Fibroblast of lung (primary cell): ENCODE results near the gene TMEM115. TPM values are rescaled to one million over a fixed set of nuclear protein-coding genes. Genes with fewer than 3 reads are reported as not detected.

Experiments used
- DNase-seq, 2 donors: peaks; one replicate each; pipeline versions ENCODE4 v3.0.0 to v3.0.0-alpha.2; 2010; ENCODE audit warnings: low read depth in 2 of 2
- H2AFZ ChIP-seq: 2 replicates; pipeline ENCODE4 v1.5.1; 2012; ENCODE audit warnings: low read length, control low read depth, inconsistent platforms
- H3K27ac ChIP-seq: 2 replicates; pipeline ENCODE4 v1.5.1; 2011; ENCODE audit warnings: low read length, control low read depth; ENCODE audit not compliant: insufficient read depth
- H3K27me3 ChIP-seq: 2 replicates; pipeline ENCODE4 v1.5.1; 2011; ENCODE audit warnings: mild to moderate bottlenecking, low read length; ENCODE audit not compliant: control insufficient read depth, insufficient read depth
- H3K36me3 ChIP-seq: 2 replicates; pipeline ENCODE4 v1.5.1; 2011; ENCODE audit warnings: low read length; ENCODE audit not compliant: control insufficient read depth, insufficient read depth
- H3K4me1 ChIP-seq: 2 replicates; pipeline ENCODE4 v1.5.1; 2011; ENCODE audit warnings: low read length; ENCODE audit not compliant: control insufficient read depth, insufficient read depth; ENCODE audit errors: extremely low read depth
- H3K4me2 ChIP-seq: 2 replicates; pipeline ENCODE4 v1.5.1; 2011; ENCODE audit warnings: low read length, control low read depth; ENCODE audit not compliant: insufficient read depth; ENCODE audit errors: extremely low read depth
- H3K4me3 ChIP-seq, 4 experiments: fragments of 200-600 bp in 1 of 4; sonication (generic) in 1 of 4; replicated peaks in 1 of 4; 2 replicates each; pipeline ENCODE4 v1.5.1; 2011 to 2016; ENCODE audit warnings: low read length in 4 of 4, low read depth in 3 of 4, mild to moderate bottlenecking in 3 of 4, control low read depth in 2 of 4, inconsistent platforms in 1 of 4, mixed read lengths in 1 of 4; ENCODE audit not compliant: insufficient read depth in 1 of 4; ENCODE audit errors: control extremely low read depth in 1 of 4
- H3K79me2 ChIP-seq: 2 replicates; pipeline ENCODE4 v1.5.1; 2012; ENCODE audit warnings: mild to moderate bottlenecking, low read length, inconsistent platforms; ENCODE audit not compliant: control insufficient read depth, insufficient read depth
- H3K9ac ChIP-seq: 2 replicates; pipeline ENCODE4 v1.5.1; 2011; ENCODE audit warnings: mild to moderate bottlenecking, low read length, control low read depth; ENCODE audit not compliant: insufficient read depth
- H3K9me3 ChIP-seq: 2 replicates; pipeline ENCODE4 v1.5.1; 2012; ENCODE audit warnings: low read depth, low read length; ENCODE audit not compliant: control insufficient read depth, insufficient read depth
- H4K20me1 ChIP-seq: 2 replicates; pipeline ENCODE4 v1.5.1; 2011; ENCODE audit warnings: low read length; ENCODE audit not compliant: control insufficient read depth, insufficient read depth; ENCODE audit errors: extremely low read depth
- CTCF ChIP-seq, 2 donors: IDR thresholded peaks in 1 of 2; conservative IDR thresholded peaks in 1 of 2; 1 replicate in 1 of 2; 2 replicates in 1 of 2; pipeline ENCODE4 v1.5.1; 2011 to 2012; ENCODE audit warnings: low read length in 2 of 2, control low read depth in 1 of 2, inconsistent platforms in 1 of 2, low read depth in 1 of 2, mild to moderate bottlenecking in 1 of 2
- EZH2 ChIP-seq: IDR thresholded peaks from 2 replicates; pipeline ENCODE4 v1.5.1; 2012; ENCODE audit warnings: low read length, control low read depth, mild to moderate bottlenecking; ENCODE audit errors: missing control alignments
- polyA plus RNA-seq, 2 donors: library from polyadenylated mRNA; depleted of rRNA in 1 of 2; stranded (reverse) in 1 of 2; unstranded in 1 of 2; fragments of >200 nt; gene quantifications; 2 replicates each; pipeline ENCODE4 v1.2.1, GENCODE V29; 2011 to 2012; ENCODE audit warnings: missing spikeins in 1 of 2
- total RNA-seq: library from RNA; depleted of rRNA; stranded (reverse); fragments of >200 nt; gene quantifications from 2 replicates; pipeline ENCODE4 v1.2.1, GENCODE V29; 2014

TMEM115 gene
- total and polyA plus RNA-seq, 2 donors (not counting 1 experiment from before 2014, with no cell fraction given): 28.2 to 44.8 TPM

DNA sequence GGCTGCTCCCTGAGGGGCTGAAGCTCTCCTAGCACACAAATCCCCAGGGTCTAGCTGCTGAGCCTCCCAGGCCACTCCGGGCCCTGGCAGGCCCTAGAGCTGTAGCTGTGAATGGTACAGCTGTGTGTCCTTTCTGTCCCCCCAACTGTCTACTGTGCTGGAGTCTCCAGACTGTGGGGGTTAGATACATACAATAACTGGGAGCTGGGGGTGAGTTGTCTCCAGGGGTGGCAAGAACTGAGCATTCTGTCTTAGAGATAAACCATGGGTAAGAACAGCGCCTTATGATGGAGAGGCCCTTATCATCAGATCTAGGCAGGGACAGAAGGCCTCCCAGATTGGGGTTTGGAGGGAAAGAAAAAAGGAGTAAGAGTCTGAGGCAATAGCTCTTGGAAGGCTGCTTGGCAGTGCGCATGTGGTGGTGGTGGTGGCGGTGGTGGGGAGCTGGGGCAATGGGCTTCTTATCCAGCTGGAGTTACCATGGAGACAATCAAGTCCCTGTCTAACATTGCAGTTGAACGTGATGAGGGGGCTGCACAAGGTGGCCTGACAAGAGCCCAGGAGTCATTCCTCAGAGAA lies 5.0 kb downstream of the TMEM115 start:
- Histone ChIP-seq H4K20me1 (no peaks in the 10 kb centered on the region), H3K4me1 (peaks cover 17% of the 10 kb centered on the region), H3K4me3 (no peak overlapping the region)

DNA sequence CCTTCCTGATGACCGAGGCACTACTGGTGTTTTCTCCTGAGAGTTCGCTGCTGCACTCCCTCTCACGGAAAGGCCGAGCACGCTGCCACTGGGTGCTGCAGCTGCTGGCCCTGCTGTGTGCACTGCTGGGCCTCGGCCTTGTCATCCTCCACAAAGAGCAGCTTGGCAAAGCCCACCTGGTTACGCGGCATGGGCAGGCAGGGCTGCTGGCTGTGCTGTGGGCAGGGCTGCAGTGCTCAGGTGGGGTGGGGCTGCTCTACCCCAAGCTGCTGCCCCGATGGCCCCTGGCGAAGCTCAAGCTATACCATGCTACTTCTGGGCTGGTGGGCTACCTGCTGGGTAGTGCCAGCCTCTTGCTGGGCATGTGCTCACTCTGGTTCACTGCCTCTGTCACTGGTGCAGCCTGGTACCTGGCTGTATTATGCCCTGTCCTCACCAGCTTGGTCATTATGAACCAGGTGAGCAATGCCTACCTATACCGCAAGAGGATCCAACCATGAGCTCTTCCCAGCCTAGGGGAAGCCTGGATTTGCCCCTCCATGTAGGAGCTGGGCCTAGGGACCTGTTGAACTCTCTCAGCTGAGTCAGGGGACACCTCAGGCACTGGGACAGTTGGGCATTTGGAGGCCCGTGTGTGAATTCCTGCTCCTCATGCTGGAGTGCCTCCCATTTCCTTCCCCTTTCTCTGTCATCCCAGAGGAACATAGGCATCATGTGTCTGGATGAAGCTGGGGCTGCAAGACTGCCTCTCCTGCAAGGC lies 5.9 kb downstream of the TMEM115 start:
- Histone ChIP-seq H3K9me3 (no peaks in the 10 kb centered on the region), H4K20me1 (no peaks in the 10 kb centered on the region), H3K4me2 (no peak overlapping the region), H3K27ac (no peak overlapping the region), H3K79me2 (peaks cover 51% of the 10 kb centered on the region), H3K4me1 (peaks cover 17% of the 10 kb centered on the region), H3K9ac (no peak overlapping the region), H3K27me3 (no peaks in the 10 kb centered on the region), H3K36me3 (peaks cover 26% of the 10 kb centered on the region), H3K4me3 (no peak overlapping the region), H2AFZ (no peak overlapping the region)
- no peak for TF ChIP-seq EZH2
- TF ChIP-seq CTCF (conservative IDR thresholded peaks at IDR 0.05 in 1 of 2, IDR thresholded peaks at IDR 0.05 in 1 of 2; ENCODE audit: low read depth in 1 of 2, low read length in 2 of 2): no peak
- DNase-seq: no peak

More for the DNA sequence above, 5.0 kb downstream of the TMEM115 start:
- TF ChIP-seq EZH2 (no peak), CTCF (conservative IDR thresholded peaks at IDR 0.05 in 1 of 2, IDR thresholded peaks at IDR 0.05 in 1 of 2; ENCODE audit: low read depth in 1 of 2, low read length in 2 of 2) (no peak)
- H3K79me2 ChIP-seq: peaks cover 59% of the 10 kb centered on the region
- H3K9ac ChIP-seq: no peak overlapping the region
- H3K36me3 ChIP-seq: peaks cover 26% of the 10 kb centered on the region
- DNase-seq: no peak
- no peak overlapping the region for H3K4me2 ChIP-seq
- H3K27me3 ChIP-seq: no peaks in the 10 kb centered on the region
- no peaks in the 10 kb centered on the region for H3K9me3 ChIP-seq
- H3K27ac ChIP-seq: no peak overlapping the region
- H2AFZ ChIP-seq: no peak overlapping the region

- H3K27ac ChIP-seq: no peak overlapping the region
- H3K9ac ChIP-seq: no peak overlapping the region
- peaks cover 17% of the 10 kb centered on the region for H3K4me1 ChIP-seq
- H3K4me2 ChIP-seq: no peak overlapping the region
- H4K20me1 ChIP-seq: no peaks in the 10 kb centered on the region
- H3K4me3 ChIP-seq: no peak overlapping the region
- TF ChIP-seq CTCF (conservative IDR thresholded peaks at IDR 0.05 in 1 of 2, IDR thresholded peaks at IDR 0.05 in 1 of 2; ENCODE audit: low read depth in 1 of 2, low read length in 2 of 2) (peak in 1 of 2 donors; percentile 25), EZH2 (no peak)
- H3K36me3 ChIP-seq: peaks cover 21% of the 10 kb centered on the region
- no peak for DNase-seq
- H3K79me2 ChIP-seq: peaks cover 44% of the 10 kb centered on the region
- no peak overlapping the region for H2AFZ ChIP-seq
- H3K9me3 ChIP-seq: no peaks in the 10 kb centered on the region
- no peaks in the 10 kb centered on the region for H3K27me3 ChIP-seq
Observed at GRCh38 chr3:50352781-50353180, 6.5 kb downstream of the TMEM115 start.
